Smooth muscle cell of the brain vasculature (primary cell): ENCODE results near the gene BRPF3.
"Not testable (repeated sequence)": the region's sequence is repeated elsewhere in the genome, so short reads cannot be mapped to it uniquely, and the experiment has no call there.

Source experiments
- DNase-seq: peaks from one replicate; pipeline ENCODE4 v3.0.0-alpha.2; 2012; ENCODE audit warnings: low read depth, low spot score

Gene BRPF3

DNA sequence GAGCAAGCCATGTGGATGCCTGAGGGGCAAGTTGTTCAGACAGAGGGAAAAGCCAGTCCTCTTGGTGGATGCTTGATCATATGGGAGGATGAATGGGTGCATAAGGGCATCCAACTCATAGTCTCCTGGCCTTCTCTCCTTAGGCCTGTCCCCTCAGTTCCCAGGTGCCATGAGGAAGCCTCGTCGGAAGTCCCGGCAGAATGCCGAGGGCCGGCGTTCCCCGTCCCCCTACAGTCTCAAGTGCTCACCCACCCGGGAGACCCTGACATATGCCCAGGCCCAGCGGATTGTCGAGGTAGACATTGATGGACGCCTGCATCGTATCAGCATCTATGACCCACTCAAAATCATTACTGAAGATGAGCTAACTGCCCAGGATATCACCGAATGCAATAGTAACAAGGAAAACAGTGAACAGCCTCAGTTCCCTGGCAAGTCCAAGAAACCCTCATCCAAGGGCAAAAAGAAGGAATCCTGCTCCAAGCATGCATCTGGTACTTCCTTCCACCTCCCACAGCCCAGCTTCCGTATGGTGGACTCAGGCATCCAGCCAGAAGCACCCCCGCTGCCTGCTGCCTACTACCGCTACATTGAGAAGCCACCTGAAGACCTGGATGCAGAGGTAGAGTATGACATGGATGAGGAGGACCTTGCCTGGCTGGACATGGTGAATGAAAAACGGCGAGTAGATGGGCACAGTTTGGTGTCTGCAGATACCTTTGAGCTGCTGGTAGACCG, 3.8 kb downstream of the BRPF3 start:
- no peak for DNase-seq

DNA sequence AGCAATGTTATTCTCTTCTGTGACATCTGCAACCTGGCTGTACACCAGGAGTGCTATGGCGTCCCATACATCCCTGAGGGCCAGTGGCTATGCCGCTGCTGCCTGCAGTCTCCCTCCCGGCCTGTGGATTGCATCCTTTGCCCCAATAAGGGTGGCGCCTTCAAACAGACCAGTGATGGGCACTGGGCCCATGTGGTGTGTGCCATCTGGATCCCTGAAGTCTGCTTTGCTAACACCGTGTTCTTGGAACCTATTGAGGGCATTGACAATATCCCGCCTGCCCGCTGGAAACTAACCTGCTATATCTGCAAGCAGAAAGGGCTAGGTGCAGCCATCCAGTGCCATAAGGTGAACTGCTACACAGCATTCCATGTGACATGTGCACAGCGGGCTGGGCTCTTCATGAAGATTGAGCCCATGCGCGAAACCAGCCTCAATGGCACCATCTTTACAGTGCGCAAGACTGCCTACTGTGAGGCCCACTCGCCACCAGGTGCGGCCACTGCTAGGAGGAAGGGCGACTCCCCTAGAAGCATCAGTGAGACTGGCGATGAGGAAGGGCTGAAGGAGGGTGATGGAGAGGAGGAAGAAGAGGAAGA, 4.6 kb downstream of the BRPF3 start:
- DNase-seq = no peak

GRCh38 chr6:36201612-36202011, 5.1 kb downstream of the BRPF3 start:
- no peak for DNase-seq

GRCh38 chr6:36202101-36202500, 5.6 kb downstream of the BRPF3 start:
- no peak for DNase-seq

- DNase-seq = no peak
Observed at GRCh38 chr6:36204068-36204753, 7.7 kb downstream of the BRPF3 start.

GRCh38 chr6:36207155-36207554, 10.6 kb downstream of the BRPF3 start:
- no peak for DNase-seq

DNA sequence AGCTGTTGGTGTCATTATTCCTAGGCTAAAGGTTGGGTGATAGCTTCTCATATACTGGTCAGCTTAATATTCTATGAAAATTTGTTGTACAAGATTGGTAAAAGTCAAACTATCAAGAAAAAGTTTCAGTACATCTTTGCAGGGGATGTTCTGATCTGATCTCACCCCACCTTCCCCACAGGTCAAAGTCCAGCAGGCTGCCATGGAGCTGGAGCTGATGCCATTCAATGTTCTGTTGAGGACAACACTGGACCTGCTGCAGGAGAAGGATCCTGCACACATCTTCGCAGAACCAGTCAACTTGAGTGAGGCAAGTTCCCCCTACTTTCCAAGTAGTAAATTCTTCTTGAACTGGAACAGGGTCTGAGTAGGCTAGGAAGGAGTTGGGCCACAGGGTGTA, 13.1 kb downstream of the BRPF3 start:
- DNase-seq = no peak

- no peak for DNase-seq
Observed at GRCh38 chr6:36210182-36210581, 13.6 kb downstream of the BRPF3 start.

GRCh38 chr6:36210886-36211595, 14.5 kb downstream of the BRPF3 start:
- no peak for DNase-seq

GRCh38 chr6:36216559-36216958, 20.0 kb downstream of the BRPF3 start:
- DNase-seq = no peak

GRCh38 chr6:36217188-36217587, 20.6 kb downstream of the BRPF3 start:
- no peak for DNase-seq

GRCh38 chr6:36217946-36218345, 21.4 kb downstream of the BRPF3 start:
- DNase-seq = no peak

DNA sequence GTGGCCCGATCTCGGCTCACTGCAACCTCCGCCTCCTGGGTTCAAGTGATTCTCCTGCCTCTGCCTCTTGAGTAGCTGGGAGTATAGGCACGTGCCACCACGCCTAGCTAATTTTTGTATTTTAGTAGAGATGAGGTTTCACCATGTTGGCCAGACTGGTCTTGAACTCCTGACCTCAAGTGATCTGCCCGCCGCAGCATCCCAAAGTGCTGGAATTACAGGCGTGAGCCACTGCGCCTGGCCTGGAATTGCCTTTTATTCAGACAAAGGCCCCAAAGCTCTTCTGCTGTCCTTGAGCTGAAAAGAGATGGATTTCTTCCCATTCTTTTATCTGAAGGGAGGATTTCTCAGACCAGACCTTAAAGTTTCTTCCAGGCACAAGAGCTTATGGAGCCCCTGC, 22.0 kb downstream of the BRPF3 start:
- DNase-seq = not testable (repeated sequence)

- no peak for DNase-seq
Observed at GRCh38 chr6:36219081-36219480, 22.5 kb downstream of the BRPF3 start.

DNA sequence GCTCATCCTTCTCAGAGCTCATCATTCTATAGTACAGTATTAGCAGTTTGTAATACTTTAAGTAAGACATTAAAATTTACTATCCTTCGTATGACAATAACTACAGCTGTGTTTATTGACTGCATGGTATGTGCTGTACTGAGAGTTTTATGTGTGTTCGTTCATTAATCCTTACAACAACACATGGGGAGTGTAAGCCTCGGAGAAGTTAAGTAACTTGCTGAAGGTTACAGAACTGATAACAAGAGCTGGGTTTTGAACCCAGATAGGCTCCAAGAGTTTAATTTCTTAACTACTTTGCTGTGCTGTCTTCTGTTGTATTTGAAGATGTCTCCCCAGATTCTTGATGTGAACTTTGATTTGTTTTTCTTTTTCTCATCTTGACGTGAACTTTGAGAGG, 23.7 kb downstream of the BRPF3 start:
- DNase-seq = no peak

GRCh38 chr6:36221674-36222073, 25.1 kb downstream of the BRPF3 start:
- no peak for DNase-seq

- DNase-seq = no peak
Observed at GRCh38 chr6:36222924-36223323, 26.4 kb downstream of the BRPF3 start.

- DNase-seq = no peak
Observed at GRCh38 chr6:36223706-36224105, 27.2 kb downstream of the BRPF3 start.

- no peak for DNase-seq
Observed at GRCh38 chr6:36224918-36225461, 28.4 kb downstream of the BRPF3 start.

DNA sequence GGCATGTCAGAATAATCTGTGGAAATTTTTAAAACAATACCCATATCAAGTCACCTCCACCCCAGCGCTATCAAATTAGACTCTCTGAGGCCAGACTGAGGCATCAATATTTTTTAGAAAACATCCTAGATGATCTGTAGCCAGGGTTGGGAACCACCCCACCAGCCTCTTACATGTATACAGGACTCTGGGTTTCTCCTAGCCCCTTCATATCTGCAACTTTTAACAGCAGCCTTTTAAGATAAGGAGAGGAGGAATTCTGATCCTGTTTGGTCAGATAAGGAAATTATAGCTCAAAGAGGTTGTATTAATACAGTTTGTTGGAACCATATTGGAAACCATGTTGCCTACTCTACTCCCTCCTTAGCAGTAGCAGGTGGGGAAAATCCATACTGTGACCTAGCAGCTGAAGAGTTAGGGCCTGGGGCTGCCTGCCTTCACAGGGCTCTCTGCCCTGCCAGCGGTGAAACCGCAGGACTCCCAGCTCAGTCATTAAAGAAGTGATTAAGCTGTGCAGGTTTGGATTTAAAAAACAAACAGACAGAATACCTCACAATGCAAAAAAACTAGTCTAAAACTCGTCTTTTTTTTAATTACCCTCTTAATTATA, 30.0 kb downstream of the BRPF3 start:
- DNase-seq = no peak

- no peak for DNase-seq
Observed at GRCh38 chr6:36227379-36228228, 31.1 kb downstream of the BRPF3 start.
